Measurements from ENCODE around the gene RELT. TPM values are rescaled to one million over a fixed set of nuclear protein-coding genes. Genes with fewer than 3 reads are reported as not detected.

The RELT gene
- total and polyA plus RNA-seq, 2 of the 13 experiments (the other 11 are each of a cell fraction or from before 2014, with no cell fraction given): 2.5 to 4.7 TPM

DNA sequence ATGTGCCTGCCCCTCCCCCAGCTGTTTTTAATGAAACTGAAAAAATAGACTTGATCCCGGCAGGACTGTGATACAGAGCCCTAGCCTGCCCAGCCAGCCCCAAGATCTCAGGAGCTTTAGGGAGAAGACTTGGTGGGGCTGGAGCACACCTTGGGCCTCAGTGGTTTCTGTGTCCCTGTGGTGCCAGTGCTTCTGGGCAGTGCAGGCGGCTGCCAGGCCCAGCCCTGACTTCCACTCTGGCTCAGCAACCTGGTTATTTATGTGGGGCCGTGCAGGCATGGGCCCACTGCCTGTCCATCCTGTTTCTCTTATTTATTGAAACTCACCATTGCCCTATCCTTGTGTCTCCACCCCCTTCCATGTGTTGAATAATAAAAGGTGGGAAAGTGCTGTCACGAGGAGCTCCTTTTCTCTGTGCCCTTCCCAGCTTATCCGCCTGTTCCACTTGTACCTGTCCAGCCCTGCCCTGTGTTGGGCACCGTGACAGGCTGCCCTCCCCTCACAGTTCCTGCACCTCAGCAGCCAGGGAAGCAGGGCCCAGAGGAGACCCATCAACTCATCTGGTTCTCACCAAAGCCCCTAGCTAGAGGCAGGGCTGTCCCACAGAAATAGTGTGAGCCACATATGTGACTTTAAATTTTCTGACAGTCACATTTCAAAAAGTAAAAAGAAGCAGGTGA is 20.2 kb downstream of the RELT start:
- no peak for FAIRE-seq
- Histone ChIP-seq H3K9me3 (ENCODE audit: low read length) (no peaks in the 10 kb centered on the region), H2AFZ (ENCODE audit: low read length) (no peak overlapping the region), H3K4me3 (replicated peaks in 1 of 3; ENCODE audit: insufficient read depth in 1 of 3, low read depth in 2 of 3, low read length in 3 of 3) (no peak overlapping the region), H3K4me1 (ENCODE audit: insufficient read depth, low read length) (no peaks in the 10 kb centered on the region), H3K36me3 (replicated peaks in 1 of 2; ENCODE audit: control insufficient read depth in 1 of 2, insufficient read depth in 2 of 2, low read length in 2 of 2) (peaks cover 9 to 12% of the 10 kb centered on the region in 2 experiments), H3K79me2 (ENCODE audit: insufficient read depth, low read length) (no peaks in the 10 kb centered on the region), H4K20me1 (ENCODE audit: insufficient read depth, low read length) (no peaks in the 10 kb centered on the region), H3K27ac (ENCODE audit: extremely low read length, insufficient read depth, low read length) (no peak overlapping the region), H3K9ac (ENCODE audit: insufficient read depth, low read depth, low read length) (no peak overlapping the region), H3K27me3 (ENCODE audit: control insufficient read depth in 1 of 2, insufficient read depth in 2 of 2, low read length in 2 of 2) (no peaks in the 10 kb centered on the region), H3K4me2 (ENCODE audit: low read depth, low read length) (no peak overlapping the region)
- BruUV-seq (replicated peaks): no TSS peak
- in situ Hi-C loops (cut with HindIII; ENCODE audit: extremely low pct_ligation_motif_present, low pct_unique_long_range_greater_than_20kb) (no loop called here), intact Hi-C loops (cut with micrococcal nuclease; ENCODE audit: unreplicated experiment) (no loop called here)
- no peak for DNase-seq (ENCODE audit: low spot score)
- ChIA-PET POLR2A (no interaction called here), CTCF (ENCODE audit: low intra/inter-chr PET ratio, low total read pairs) (no interaction called here)
- WGBS (ENCODE audit: low lambda C conversion rate): 87% methylated on average over 5 of the region's 6 CpGs
- ATAC-seq: no peak
- peak; percentile 26 for TF ChIP-seq RBM22 (optimal IDR thresholded peaks at IDR 0.05; ENCODE audit: low read length)
- TF ChIP-seq, protein P1, sequence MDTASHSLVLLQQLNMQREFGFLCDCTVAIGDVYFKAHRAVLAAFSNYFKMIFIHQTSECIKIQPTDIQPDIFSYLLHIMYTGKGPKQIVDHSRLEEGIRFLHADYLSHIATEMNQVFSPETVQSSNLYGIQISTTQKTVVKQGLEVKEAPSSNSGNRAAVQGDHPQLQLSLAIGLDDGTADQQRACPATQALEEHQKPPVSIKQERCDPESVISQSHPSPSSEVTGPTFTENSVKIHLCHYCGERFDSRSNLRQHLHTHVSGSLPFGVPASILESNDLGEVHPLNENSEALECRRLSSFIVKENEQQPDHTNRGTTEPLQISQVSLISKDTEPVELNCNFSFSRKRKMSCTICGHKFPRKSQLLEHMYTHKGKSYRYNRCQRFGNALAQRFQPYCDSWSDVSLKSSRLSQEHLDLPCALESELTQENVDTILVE (CRISPR knock-in tag; IDR thresholded peaks at IDR 0.05): no peak

DNA sequence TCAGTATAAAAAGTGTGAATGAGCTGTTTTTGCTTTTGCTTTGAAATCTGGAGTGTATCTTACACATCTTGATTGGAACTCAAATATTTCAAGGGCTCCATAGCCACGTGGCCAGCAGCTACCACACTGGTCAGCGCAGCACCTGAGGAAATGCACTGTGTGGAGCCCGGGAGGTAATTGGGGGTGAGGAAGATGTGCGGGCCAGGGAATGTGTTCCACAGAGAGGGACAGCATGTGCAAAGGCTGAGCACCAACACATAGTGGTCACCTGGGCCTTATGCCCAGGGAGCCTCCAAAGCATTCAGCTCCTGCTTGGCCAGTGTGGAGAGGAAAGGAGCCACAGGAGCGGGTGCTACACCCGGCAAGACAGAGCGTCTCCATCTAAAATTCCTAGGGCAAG is 20.8 kb downstream of the RELT start:
- ATAC-seq (no peak), FAIRE-seq (no peak), DNase-seq (ENCODE audit: low spot score) (no peak)
- WGBS (ENCODE audit: low lambda C conversion rate): 91% methylated on average over 7 of the region's 7 CpGs
- TF ChIP-seq REPIN1 (CRISPR knock-in tag; IDR thresholded peaks at IDR 0.05; ENCODE audit: borderline replicate concordance, low read depth): no peak
- no peak for TF ChIP-seq ZNF709 (CRISPR knock-in tag; IDR thresholded peaks at IDR 0.05)
- no peak for TF ChIP-seq MAFF (IDR thresholded peaks at IDR 0.05; ENCODE audit: low read depth, low read length)
- TF ChIP-seq NFYC (CRISPR knock-in tag; IDR thresholded peaks at IDR 0.05): no peak
- TF ChIP-seq SATB2 (CRISPR knock-in tag; IDR thresholded peaks at IDR 0.05): no peak
- no peak for TF ChIP-seq ZNF782 (CRISPR knock-in tag; IDR thresholded peaks at IDR 0.05; ENCODE audit: borderline replicate concordance)
- TF ChIP-seq ETV5 (CRISPR knock-in tag; IDR thresholded peaks at IDR 0.05; ENCODE audit: borderline replicate concordance): no peak
- TF ChIP-seq ZBTB42 (CRISPR knock-in tag; IDR thresholded peaks at IDR 0.05): no peak
- no peak for TF ChIP-seq RCOR2 (CRISPR knock-in tag; IDR thresholded peaks at IDR 0.05)
- TF ChIP-seq CEBPG (CRISPR knock-in tag; IDR thresholded peaks at IDR 0.05): no peak
- TF ChIP-seq GFI1 (CRISPR knock-in tag; IDR thresholded peaks at IDR 0.05; ENCODE audit: borderline replicate concordance): no peak
- no peak for TF ChIP-seq ESRRA (CRISPR knock-in tag; IDR thresholded peaks at IDR 0.05; ENCODE audit: low read depth)
- TF ChIP-seq GTF3A (CRISPR knock-in tag; conservative IDR thresholded peaks at IDR 0.05): no peak
- TF ChIP-seq, protein P2, sequence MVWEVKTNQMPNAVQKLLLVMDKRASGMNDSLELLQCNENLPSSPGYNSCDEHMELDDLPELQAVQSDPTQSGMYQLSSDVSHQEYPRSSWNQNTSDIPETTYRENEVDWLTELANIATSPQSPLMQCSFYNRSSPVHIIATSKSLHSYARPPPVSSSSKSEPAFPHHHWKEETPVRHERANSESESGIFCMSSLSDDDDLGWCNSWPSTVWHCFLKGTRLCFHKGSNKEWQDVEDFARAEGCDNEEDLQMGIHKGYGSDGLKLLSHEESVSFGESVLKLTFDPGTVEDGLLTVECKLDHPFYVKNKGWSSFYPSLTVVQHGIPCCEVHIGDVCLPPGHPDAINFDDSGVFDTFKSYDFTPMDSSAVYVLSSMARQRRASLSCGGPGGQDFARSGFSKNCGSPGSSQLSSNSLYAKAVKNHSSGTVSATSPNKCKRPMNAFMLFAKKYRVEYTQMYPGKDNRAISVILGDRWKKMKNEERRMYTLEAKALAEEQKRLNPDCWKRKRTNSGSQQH (CRISPR knock-in tag; IDR thresholded peaks at IDR 0.05; ENCODE audit: low read depth): no peak
- TF ChIP-seq MEF2D (CRISPR knock-in tag; IDR thresholded peaks at IDR 0.05): no peak
- no peak for TF ChIP-seq ZNF652 (CRISPR knock-in tag; IDR thresholded peaks at IDR 0.05; ENCODE audit: borderline replicate concordance, low read depth)
- TF ChIP-seq ZNF296 (CRISPR knock-in tag; conservative IDR thresholded peaks at IDR 0.05): no peak
- no peaks in the 10 kb centered on the region for H3K79me2 ChIP-seq (ENCODE audit: insufficient read depth, low read length)
- H3K27ac ChIP-seq (ENCODE audit: extremely low read length, insufficient read depth, low read length): no peak overlapping the region
- no TSS peak for BruUV-seq (replicated peaks)
- in situ Hi-C loops (cut with HindIII; ENCODE audit: extremely low pct_ligation_motif_present, low pct_unique_long_range_greater_than_20kb) (no loop called here), intact Hi-C loops (cut with micrococcal nuclease; ENCODE audit: unreplicated experiment) (no loop called here)
- no peaks in the 10 kb centered on the region for H3K27me3 ChIP-seq (ENCODE audit: control insufficient read depth in 1 of 2, insufficient read depth in 2 of 2, low read length in 2 of 2)
- H3K4me2 ChIP-seq (ENCODE audit: low read depth, low read length): no peak overlapping the region
- no peak overlapping the region for H3K9ac ChIP-seq (ENCODE audit: insufficient read depth, low read depth, low read length)
- no peaks in the 10 kb centered on the region for H3K9me3 ChIP-seq (ENCODE audit: low read length)
- H3K36me3 ChIP-seq (replicated peaks in 1 of 2; ENCODE audit: control insufficient read depth in 1 of 2, insufficient read depth in 2 of 2, low read length in 2 of 2): peaks cover 9 to 12% of the 10 kb centered on the region in 2 experiments
- H2AFZ ChIP-seq (ENCODE audit: low read length): no peak overlapping the region
- CTCF ChIA-PET (ENCODE audit: low intra/inter-chr PET ratio, low total read pairs): no interaction called here
- H3K4me1 ChIP-seq (ENCODE audit: insufficient read depth, low read length): no peaks in the 10 kb centered on the region
- POLR2A ChIA-PET: no interaction called here
- no peaks in the 10 kb centered on the region for H4K20me1 ChIP-seq (ENCODE audit: insufficient read depth, low read length)
- no peak overlapping the region for H3K4me3 ChIP-seq (replicated peaks in 1 of 3; ENCODE audit: insufficient read depth in 1 of 3, low read depth in 2 of 3, low read length in 3 of 3)
